ENCODE data around the gene SLC25A12.
A peak's percentile ranks its signal among the peaks of the same experiment; 100 is the strongest.
"Not testable (repeated sequence)": the region's sequence is repeated elsewhere in the genome, so short reads cannot be mapped to it uniquely, and the experiment has no call there.

The SLC25A12 gene

DNA sequence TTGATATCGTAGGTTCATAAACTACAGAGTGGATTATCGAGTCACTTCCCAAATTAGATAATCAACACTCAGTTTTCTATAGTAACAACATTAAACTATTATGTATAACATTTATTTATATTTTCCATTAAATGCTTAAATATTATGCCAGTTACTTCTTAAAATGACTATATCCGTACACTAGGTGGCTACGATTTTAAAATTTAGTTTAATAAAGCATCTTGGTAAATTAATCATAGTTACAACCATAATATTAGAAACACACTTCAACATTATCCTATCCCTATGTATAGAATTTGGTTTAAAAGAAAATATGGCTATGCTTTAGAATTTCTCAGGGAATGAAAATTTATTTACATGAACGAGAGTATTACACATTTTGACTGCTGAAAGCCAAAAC is 80.3 kb downstream of the SLC25A12 start:
- no peak for DNase-seq
- no peaks in the 10 kb centered on the region for H3K4me1 ChIP-seq
- no peak overlapping the region for H3K4me3 ChIP-seq
- no peaks in the 10 kb centered on the region for H3K27me3 ChIP-seq
- intact Hi-C loops (cut with DNase I; ENCODE audit: low total_unique reads) = loop anchor here (10.0 kb wide), 1 partner anchor 291 kb away; the partner anchor contains the start of gene DLX2
- no peaks in the 10 kb centered on the region for H3K9me3 ChIP-seq
- peaks cover 8 to 26% (median 18%) of the 10 kb centered on the region in 3 donors for H3K36me3 ChIP-seq
- TF ChIP-seq, protein P1, sequence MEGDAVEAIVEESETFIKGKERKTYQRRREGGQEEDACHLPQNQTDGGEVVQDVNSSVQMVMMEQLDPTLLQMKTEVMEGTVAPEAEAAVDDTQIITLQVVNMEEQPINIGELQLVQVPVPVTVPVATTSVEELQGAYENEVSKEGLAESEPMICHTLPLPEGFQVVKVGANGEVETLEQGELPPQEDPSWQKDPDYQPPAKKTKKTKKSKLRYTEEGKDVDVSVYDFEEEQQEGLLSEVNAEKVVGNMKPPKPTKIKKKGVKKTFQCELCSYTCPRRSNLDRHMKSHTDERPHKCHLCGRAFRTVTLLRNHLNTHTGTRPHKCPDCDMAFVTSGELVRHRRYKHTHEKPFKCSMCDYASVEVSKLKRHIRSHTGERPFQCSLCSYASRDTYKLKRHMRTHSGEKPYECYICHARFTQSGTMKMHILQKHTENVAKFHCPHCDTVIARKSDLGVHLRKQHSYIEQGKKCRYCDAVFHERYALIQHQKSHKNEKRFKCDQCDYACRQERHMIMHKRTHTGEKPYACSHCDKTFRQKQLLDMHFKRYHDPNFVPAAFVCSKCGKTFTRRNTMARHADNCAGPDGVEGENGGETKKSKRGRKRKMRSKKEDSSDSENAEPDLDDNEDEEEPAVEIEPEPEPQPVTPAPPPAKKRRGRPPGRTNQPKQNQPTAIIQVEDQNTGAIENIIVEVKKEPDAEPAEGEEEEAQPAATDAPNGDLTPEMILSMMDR (IDR thresholded peaks at IDR 0.05) = no peak
- no peak overlapping the region for H3K27ac ChIP-seq

DNA sequence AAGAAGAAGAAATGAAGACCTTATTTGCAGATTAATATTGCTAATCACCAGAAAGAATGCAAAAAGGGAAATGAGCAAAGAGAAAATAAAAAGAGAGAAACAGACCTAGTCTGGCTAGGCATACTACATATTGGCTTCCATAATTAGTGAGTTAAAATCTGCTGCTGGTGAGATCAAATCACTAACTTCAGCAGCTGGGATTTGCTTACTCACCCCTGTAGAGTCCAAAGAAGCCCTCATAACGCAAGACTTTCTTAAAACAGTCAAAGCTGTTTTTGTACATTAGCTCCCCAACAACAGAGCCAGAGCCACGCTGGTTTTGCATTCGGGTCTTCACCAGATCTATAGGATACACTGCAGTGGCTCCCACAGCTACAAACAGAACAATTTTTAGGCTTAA is 80.9 kb downstream of the SLC25A12 start:
- intact Hi-C loops (cut with DNase I; ENCODE audit: low total_unique reads) = loop anchor here (10.0 kb wide), 1 partner anchor 292 kb away; the partner anchor contains the start of gene DLX2
- peaks cover 8 to 29% (median 19%) of the 10 kb centered on the region in 3 donors for H3K36me3 ChIP-seq
- H3K4me1 ChIP-seq = no peaks in the 10 kb centered on the region
- no peaks in the 10 kb centered on the region for H3K27me3 ChIP-seq
- DNase-seq = no peak
- H3K27ac ChIP-seq = no peak overlapping the region
- H3K9me3 ChIP-seq = no peaks in the 10 kb centered on the region
- H3K4me3 ChIP-seq = no peak overlapping the region
- TF ChIP-seq, protein P1 (IDR thresholded peaks at IDR 0.05) = no peak

DNA sequence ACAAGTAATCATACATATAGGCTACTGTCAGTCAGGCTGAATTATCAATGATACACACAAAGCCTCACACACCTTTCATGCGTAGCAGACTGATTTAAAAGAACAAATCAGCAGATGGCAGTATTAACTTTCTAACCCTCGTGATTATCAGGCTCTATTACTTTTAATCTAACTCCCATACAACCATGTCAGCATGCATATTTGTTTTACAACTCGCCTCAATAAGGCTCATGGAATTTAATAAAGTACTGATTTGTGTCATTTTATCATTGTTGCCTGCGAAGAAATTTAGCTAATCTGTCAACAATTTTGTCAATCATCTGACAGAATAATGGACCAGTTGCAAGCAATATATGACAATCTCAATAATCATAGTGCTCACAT is 82.8 kb downstream of the SLC25A12 start:
- H3K9me3 ChIP-seq = no peaks in the 10 kb centered on the region
- no peak for DNase-seq
- intact Hi-C loops (cut with DNase I; ENCODE audit: low total_unique reads) = loop anchor here (10.0 kb wide), 1 partner anchor 294 kb away; the partner anchor contains the start of gene DLX2

DNA sequence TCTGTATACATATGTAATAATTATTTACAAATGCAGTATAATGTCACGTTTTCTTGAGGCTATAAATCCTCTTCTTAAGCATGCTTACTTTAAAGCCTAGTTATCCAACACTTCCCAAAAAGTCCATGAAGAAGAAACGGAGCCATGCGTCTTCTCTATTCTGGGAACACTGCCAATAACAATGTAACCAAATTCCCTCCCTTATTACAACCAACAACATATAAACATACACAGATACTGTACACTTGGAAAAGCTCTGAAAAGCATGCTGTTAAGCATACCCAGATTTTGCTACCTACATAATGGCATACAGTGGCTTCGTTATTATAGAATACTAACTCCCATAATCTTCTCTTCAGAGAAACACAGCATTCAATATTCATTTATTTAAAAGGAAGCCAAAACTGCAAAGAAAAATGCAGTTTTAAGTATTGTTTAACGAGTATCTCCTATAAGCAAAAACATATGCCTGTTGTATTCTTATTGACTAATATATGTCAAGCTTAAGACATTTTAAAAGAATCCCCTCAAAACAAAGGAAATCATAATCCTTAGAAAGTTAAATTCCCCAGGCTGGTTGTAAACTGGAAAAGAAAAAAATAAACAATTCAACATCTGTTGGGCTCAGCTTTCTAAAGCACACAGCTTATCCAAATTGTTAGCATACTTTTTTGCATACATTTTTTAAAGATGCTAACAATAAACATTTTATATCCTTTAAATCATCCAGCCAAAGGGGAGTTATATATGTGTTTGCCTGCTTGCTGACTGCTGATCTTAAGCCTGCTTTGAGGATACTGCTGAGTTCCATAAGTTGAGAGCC is 83.4 kb downstream of the SLC25A12 start:
- H3K4me1 ChIP-seq = no peaks in the 10 kb centered on the region
- TF ChIP-seq, protein P1 (IDR thresholded peaks at IDR 0.05) = no peak
- H3K27ac ChIP-seq = no peak overlapping the region
- H3K27me3 ChIP-seq = no peaks in the 10 kb centered on the region
- intact Hi-C loops (cut with DNase I; ENCODE audit: low total_unique reads) = loop anchor here (10.0 kb wide), 1 partner anchor 294 kb away; the partner anchor contains the start of gene DLX2
- DNase-seq = no peak
- H3K4me3 ChIP-seq = no peak overlapping the region
- no peaks in the 10 kb centered on the region for H3K9me3 ChIP-seq
- H3K36me3 ChIP-seq = peaks cover 12 to 44% (median 29%) of the 10 kb centered on the region in 3 donors

More for the DNA sequence above, 82.8 kb downstream of the SLC25A12 start:
- TF ChIP-seq, protein P1 (IDR thresholded peaks at IDR 0.05) = peak; percentile 35 to 41
- Histone ChIP-seq H3K4me1 (no peaks in the 10 kb centered on the region), H3K27ac (no peak overlapping the region), H3K4me3 (no peak overlapping the region), H3K36me3 (peaks cover 8 to 38% (median 23%) of the 10 kb centered on the region in 3 donors), H3K27me3 (no peaks in the 10 kb centered on the region)

DNA sequence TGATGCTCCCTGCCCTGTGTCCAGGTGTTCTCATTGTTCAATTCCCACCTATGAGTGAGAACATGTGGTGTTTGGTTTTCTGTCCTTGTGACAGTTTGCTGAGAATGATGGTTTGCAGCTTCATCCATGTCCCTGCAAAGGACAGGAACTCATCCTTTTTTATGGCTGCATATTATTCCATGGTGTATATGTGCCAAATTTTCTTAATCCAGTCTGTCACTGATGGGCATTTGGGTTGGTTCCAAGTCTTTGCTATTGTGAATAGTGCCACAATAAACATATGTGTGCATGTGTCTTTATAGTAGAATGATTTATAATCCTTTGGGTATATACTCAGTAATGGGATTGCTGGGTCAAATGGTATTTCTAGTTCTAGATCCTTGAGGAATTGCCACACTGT is 85.2 kb downstream of the SLC25A12 start:
- intact Hi-C loops (cut with DNase I; ENCODE audit: low total_unique reads); H3K4me3 ChIP-seq; H3K4me1 ChIP-seq; H3K27me3 ChIP-seq; H3K27ac ChIP-seq; H3K9me3 ChIP-seq; DNase-seq: not testable (repeated sequence)
- peaks cover 8 to 44% (median 38%) of the 10 kb centered on the region in 3 donors for H3K36me3 ChIP-seq

DNA sequence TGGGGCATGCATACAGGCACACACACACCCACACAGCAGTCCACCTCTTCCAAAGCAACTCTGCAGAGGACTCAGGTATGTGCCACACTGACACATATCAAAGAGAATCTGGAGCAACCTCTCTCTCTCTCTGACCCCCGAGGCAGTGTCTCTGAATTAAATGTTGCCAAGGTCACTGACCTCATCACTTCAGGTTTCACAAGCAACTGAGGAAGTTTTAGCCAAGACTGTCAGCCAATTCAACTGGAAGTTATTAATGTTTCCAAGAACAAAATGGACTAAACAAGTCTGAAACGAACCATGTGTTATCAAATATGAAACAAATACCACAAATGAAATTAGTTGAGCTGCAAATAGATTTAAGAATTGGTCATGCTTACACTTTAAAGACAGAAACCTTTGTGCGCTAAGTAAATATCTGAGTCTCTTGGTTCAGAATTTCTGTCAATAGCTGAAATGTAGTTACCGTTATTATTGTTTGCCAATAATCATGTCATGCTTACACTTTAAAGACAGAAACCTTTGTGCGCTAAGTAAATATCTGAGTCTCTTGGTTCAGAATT is 86.1 kb downstream of the SLC25A12 start:
- H3K27ac ChIP-seq = no peak overlapping the region
- H3K27me3 ChIP-seq = no peaks in the 10 kb centered on the region
- H3K4me1 ChIP-seq = no peaks in the 10 kb centered on the region
- peaks cover 8 to 38% (median 35%) of the 10 kb centered on the region in 3 donors for H3K36me3 ChIP-seq
- H3K9me3 ChIP-seq = no peaks in the 10 kb centered on the region
- TF ChIP-seq, protein P1 (IDR thresholded peaks at IDR 0.05) = no peak
- no peak overlapping the region for H3K4me3 ChIP-seq
- intact Hi-C loops (cut with DNase I; ENCODE audit: low total_unique reads) = no loop called here
- no peak for DNase-seq
